DND-41 (cell line): ENCODE data around the gene KIF11.

Experiments
- ATAC-seq: fragments of 200-7000 bp; cut with Tn5 transposase; 3 replicates; pipeline ENCODE4 v1.9.1; 2021; ENCODE audit warnings: low read depth; ENCODE audit not compliant: insufficient read depth
- DNase-seq: peaks from one replicate; pipeline ENCODE4 v3.0.0-alpha.2; 2020
- H2AFZ ChIP-seq: 2 replicates; pipeline ENCODE4 v1.6.0; 2012; ENCODE audit warnings: low read depth, low read length
- H3K27ac ChIP-seq: 2 replicates; pipeline ENCODE4 v1.5.1; 2012; ENCODE audit warnings: low read length, inconsistent platforms
- H3K27me3 ChIP-seq: fragments of 200-600 bp; sonication (generic); 2 replicates; pipeline ENCODE4 v1.6.0; 2012; ENCODE audit warnings: low read length, mild to moderate bottlenecking, inconsistent platforms; ENCODE audit not compliant: insufficient read depth, poor library complexity
- H3K36me3 ChIP-seq: 2 replicates; pipeline ENCODE4 v1.5.1; 2012; ENCODE audit warnings: low read length, inconsistent platforms; ENCODE audit not compliant: insufficient read depth
- H3K4me1 ChIP-seq: 2 replicates; pipeline ENCODE4 v1.5.1; 2012; ENCODE audit warnings: mild to moderate bottlenecking, low read length; ENCODE audit not compliant: insufficient read depth
- H3K4me2 ChIP-seq: 2 replicates; pipeline ENCODE4 v1.6.0; 2012; ENCODE audit warnings: mild to moderate bottlenecking, moderate library complexity, low read length, inconsistent platforms; ENCODE audit not compliant: insufficient read depth
- H3K4me3 ChIP-seq, 2 experiments: fragments of 200-600 bp in 1 of 2; shearing (Covaris generic) in 1 of 2; 2 replicates each; pipeline ENCODE4 v1.5.1; 2012 to 2016; ENCODE audit warnings: inconsistent platforms in 2 of 2, low read length in 2 of 2, mild to moderate bottlenecking in 2 of 2, low read depth in 1 of 2, moderate library complexity in 1 of 2
- H3K79me2 ChIP-seq: 2 replicates; pipeline ENCODE4 v1.6.0; 2012; ENCODE audit warnings: low read length, inconsistent platforms; ENCODE audit not compliant: insufficient read depth
- H3K9ac ChIP-seq: 2 replicates; pipeline ENCODE4 v1.6.0; 2012; ENCODE audit warnings: low read depth, mild to moderate bottlenecking, inconsistent platforms, low read length, moderate library complexity
- H3K9me3 ChIP-seq: 2 replicates; pipeline ENCODE4 v1.5.1; 2012; ENCODE audit warnings: low read length, moderate library complexity, mild to moderate bottlenecking, inconsistent platforms; ENCODE audit not compliant: insufficient read depth, severe bottlenecking
- H4K20me1 ChIP-seq: 2 replicates; pipeline ENCODE4 v1.6.0; 2012; ENCODE audit warnings: low read length; ENCODE audit not compliant: insufficient read depth
- EZH2 ChIP-seq: IDR thresholded peaks from 3 replicates; pipeline ENCODE4 v1.6.1; 2012; ENCODE audit warnings: borderline replicate concordance, low read depth, mild to moderate bottlenecking, moderate library complexity, low read length, inconsistent platforms; ENCODE audit not compliant: severe bottlenecking
- TF ChIP-seq, protein P1 (sequence below): IDR thresholded peaks from 2 replicates; pipeline ENCODE4 v1.5.1; 2012; ENCODE audit warnings: borderline replicate concordance, low read length, moderate library complexity, mild to moderate bottlenecking; ENCODE audit not compliant: poor library complexity, severe bottlenecking; ENCODE audit errors: extremely low read depth

Gene KIF11

DNA sequence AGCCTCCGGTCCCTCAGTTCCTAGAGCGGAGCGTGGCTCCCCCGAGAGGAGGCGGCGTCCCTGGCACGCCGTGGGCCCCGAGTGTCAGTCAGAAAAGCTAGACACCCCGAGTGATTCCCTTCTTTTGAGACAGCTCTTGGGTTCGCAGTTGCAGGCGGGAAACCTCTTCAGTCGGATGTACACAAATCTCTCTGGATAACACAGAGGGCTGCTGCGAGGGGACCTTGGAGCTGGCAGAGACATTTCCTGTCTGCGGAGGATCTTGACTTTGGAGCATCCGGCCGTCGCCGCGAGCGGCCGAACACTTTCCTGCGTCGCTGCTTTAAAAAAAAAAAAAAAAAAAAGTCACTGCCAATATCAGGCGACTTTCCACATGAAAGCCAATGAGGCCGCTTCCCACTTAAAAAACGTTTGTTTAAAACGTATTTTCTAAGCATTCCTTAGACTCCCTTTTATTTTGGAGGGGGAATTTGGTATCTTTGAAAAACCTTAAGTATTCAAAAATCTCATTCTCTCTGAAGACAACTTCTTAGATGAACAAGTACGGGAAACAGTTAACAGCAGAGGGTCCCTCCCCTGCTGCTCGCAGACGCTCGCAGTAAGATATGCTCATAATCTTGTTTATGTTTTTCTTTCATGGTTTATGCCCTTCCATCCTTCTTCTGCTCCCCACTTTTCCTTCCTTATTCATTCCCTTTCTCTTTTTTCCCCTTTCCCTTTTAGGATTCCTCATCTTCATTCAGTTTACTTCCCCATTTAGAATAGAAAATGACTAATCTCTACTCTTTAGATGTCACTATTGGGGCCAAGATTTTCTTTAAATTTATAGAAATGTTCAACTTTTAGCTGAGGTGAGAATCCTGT is 106.8 kb downstream of the KIF11 start:
- ATAC-seq (peak; percentile 89), DNase-seq (peak; percentile 85)
- peak overlapping the region; percentile 87 for H3K4me2 ChIP-seq
- H2AFZ ChIP-seq = peak overlapping the region; percentile 84
- no peaks in the 10 kb centered on the region for H4K20me1 ChIP-seq
- peak overlapping the region; percentile 94 for H3K27ac ChIP-seq
- H3K4me1 ChIP-seq = peaks cover 53% of the 10 kb centered on the region
- H3K9me3 ChIP-seq = no peaks in the 10 kb centered on the region
- TF ChIP-seq, protein P1, sequence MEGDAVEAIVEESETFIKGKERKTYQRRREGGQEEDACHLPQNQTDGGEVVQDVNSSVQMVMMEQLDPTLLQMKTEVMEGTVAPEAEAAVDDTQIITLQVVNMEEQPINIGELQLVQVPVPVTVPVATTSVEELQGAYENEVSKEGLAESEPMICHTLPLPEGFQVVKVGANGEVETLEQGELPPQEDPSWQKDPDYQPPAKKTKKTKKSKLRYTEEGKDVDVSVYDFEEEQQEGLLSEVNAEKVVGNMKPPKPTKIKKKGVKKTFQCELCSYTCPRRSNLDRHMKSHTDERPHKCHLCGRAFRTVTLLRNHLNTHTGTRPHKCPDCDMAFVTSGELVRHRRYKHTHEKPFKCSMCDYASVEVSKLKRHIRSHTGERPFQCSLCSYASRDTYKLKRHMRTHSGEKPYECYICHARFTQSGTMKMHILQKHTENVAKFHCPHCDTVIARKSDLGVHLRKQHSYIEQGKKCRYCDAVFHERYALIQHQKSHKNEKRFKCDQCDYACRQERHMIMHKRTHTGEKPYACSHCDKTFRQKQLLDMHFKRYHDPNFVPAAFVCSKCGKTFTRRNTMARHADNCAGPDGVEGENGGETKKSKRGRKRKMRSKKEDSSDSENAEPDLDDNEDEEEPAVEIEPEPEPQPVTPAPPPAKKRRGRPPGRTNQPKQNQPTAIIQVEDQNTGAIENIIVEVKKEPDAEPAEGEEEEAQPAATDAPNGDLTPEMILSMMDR = peak; percentile 21
- TF ChIP-seq EZH2 = no peak
- peaks cover 12% of the 10 kb centered on the region; the same call in 1 of the 2 replicates for H3K79me2 ChIP-seq
- no peaks in the 10 kb centered on the region for H3K27me3 ChIP-seq
- H3K9ac ChIP-seq = peak overlapping the region; percentile 81
- H3K4me3 ChIP-seq = peak overlapping the region; percentile 61 to 69
- H3K36me3 ChIP-seq = no peaks in the 10 kb centered on the region

DNA sequence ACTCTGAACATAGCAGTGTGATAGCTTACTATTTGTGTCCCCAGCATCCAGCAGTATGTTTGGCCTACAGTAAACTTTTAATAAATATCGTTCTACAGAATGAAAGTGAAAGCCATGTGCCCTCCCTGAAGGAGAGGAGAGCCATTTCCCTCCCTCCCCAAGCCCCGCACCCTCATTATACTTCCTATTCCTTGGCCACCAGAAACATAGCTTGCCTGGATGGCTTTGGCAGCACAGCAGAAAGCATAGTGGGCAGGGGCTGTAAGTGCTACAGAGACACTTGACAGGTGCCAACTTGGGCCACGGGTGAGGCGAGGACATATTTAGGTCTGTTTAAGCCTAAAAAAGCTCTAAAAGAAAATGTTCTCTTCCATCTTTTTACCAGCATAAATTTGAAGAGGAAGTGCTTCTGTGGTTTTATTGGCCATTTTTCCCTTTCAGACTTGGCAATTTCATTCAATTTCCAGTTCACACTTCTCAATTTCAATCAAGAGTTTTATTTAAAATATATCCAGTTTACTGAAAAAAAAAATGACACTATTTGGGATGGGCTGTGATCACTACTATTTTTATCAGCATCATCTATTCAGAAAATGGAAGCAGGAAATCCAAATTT is 109.5 kb downstream of the KIF11 start:
- Histone ChIP-seq H3K79me2 (peaks cover 12% of the 10 kb centered on the region; the same call in 1 of the 2 replicates), H3K9ac (peak overlapping the region; percentile 33), H3K4me3 (peak overlapping the region in 1 of 2 experiments; percentile 39; a peak in 2 of 4 replicates), H3K27me3 (no peaks in the 10 kb centered on the region), H2AFZ (peak overlapping the region; percentile 74), H3K9me3 (no peaks in the 10 kb centered on the region), H3K27ac (peak overlapping the region; percentile 74), H4K20me1 (no peaks in the 10 kb centered on the region), H3K36me3 (no peaks in the 10 kb centered on the region), H3K4me1 (peaks cover 53% of the 10 kb centered on the region), H3K4me2 (peak overlapping the region; percentile 64)
- DNase-seq = peak; percentile 52
- ATAC-seq = peak; percentile 49
- TF ChIP-seq, protein P1 = no peak
- no peak for TF ChIP-seq EZH2
